Stimulated activated CD4-positive, alpha-beta T cell treated with anti-CD3 and anti-CD28 coated beads, TNF-alpha, amount 100 ng/mL, for 48 hours (primary cell): ENCODE results near the gene CEP170B.
"Not testable (repeated sequence)": the region's sequence is repeated elsewhere in the genome, so short reads cannot be mapped to it uniquely, and the experiment has no call there.

Experiments used
- DNase-seq, 3 donors: peaks; one replicate each; pipeline ENCODE4 v3.0.0-alpha.2; 2020; ENCODE audit warnings: low read depth in 3 of 3

The CEP170B gene

GRCh38 chr14:104944436-104945205 lies 79.6 kb downstream of the CEP170B start:
- not testable (repeated sequence) for DNase-seq

GRCh38 chr14:104945266-104945665 lies 80.2 kb downstream of the CEP170B start:
- not testable (repeated sequence) for DNase-seq
